ENCODE results near the gene NEIL1.

NEIL1 gene

GRCh38 chr15:75356006-75356405 lies 9.2 kb downstream of the NEIL1 start:
- DNase-seq (ENCODE audit: extremely low read depth in 1 of 2, low read depth in 1 of 2), result no peak

- no peak for DNase-seq (ENCODE audit: extremely low read depth in 1 of 2, low read depth in 1 of 2)
Observed at GRCh38 chr15:75356517-75356916, 9.7 kb downstream of the NEIL1 start.

GRCh38 chr15:75357976-75358673 lies 11.3 kb downstream of the NEIL1 start:
- no peak for DNase-seq (ENCODE audit: extremely low read depth in 1 of 2, low read depth in 1 of 2)

GRCh38 chr15:75358771-75359536 lies 12.1 kb downstream of the NEIL1 start:
- no peak for DNase-seq (ENCODE audit: extremely low read depth in 1 of 2, low read depth in 1 of 2)

GRCh38 chr15:75359537-75360250 lies 12.9 kb downstream of the NEIL1 start:
- no peak for DNase-seq (ENCODE audit: extremely low read depth in 1 of 2, low read depth in 1 of 2)

- no peak for DNase-seq (ENCODE audit: extremely low read depth in 1 of 2, low read depth in 1 of 2)
Observed at GRCh38 chr15:75360391-75360790, 13.6 kb downstream of the NEIL1 start.

GRCh38 chr15:75360856-75361255 lies 14.0 kb downstream of the NEIL1 start:
- no peak for DNase-seq (ENCODE audit: extremely low read depth in 1 of 2, low read depth in 1 of 2)

GRCh38 chr15:75361361-75361988 lies 14.6 kb downstream of the NEIL1 start:
- DNase-seq (ENCODE audit: extremely low read depth in 1 of 2, low read depth in 1 of 2), result no peak

- no peak for DNase-seq (ENCODE audit: extremely low read depth in 1 of 2, low read depth in 1 of 2)
Observed at GRCh38 chr15:75361989-75362641, 15.3 kb downstream of the NEIL1 start.

- DNase-seq (ENCODE audit: extremely low read depth in 1 of 2, low read depth in 1 of 2), result no peak
Observed at GRCh38 chr15:75362642-75363249, 15.9 kb downstream of the NEIL1 start.

GRCh38 chr15:75363786-75364185 lies 16.9 kb downstream of the NEIL1 start:
- no peak for DNase-seq (ENCODE audit: extremely low read depth in 1 of 2, low read depth in 1 of 2)

GRCh38 chr15:75364881-75365280 lies 18.0 kb downstream of the NEIL1 start:
- no peak for DNase-seq (ENCODE audit: extremely low read depth in 1 of 2, low read depth in 1 of 2)

GRCh38 chr15:75366163-75366562 lies 19.3 kb downstream of the NEIL1 start:
- DNase-seq (ENCODE audit: extremely low read depth in 1 of 2, low read depth in 1 of 2), result no peak

GRCh38 chr15:75367006-75367405 lies 20.2 kb downstream of the NEIL1 start:
- no peak for DNase-seq (ENCODE audit: extremely low read depth in 1 of 2, low read depth in 1 of 2)

- DNase-seq (ENCODE audit: extremely low read depth in 1 of 2, low read depth in 1 of 2), result no peak
Observed at GRCh38 chr15:75367406-75367912, 20.6 kb downstream of the NEIL1 start.

GRCh38 chr15:75367913-75368688 lies 21.3 kb downstream of the NEIL1 start, which contains the start of gene MAN2C1:
TSS of gene MAN2C1 (minus strand) at chr15:75368607. CDS start at chr15:75368583, 24 bp downstream.
- DNase-seq (ENCODE audit: extremely low read depth in 1 of 2, low read depth in 1 of 2), result peak; percentile 68 to 81

GRCh38 chr15:75368689-75369239 lies 21.9 kb downstream of the NEIL1 start:
- DNase-seq (ENCODE audit: extremely low read depth in 1 of 2, low read depth in 1 of 2), result no peak

GRCh38 chr15:75369897-75370581 lies 23.2 kb downstream of the NEIL1 start:
- DNase-seq (ENCODE audit: extremely low read depth in 1 of 2, low read depth in 1 of 2), result no peak
